ENCODE results near the gene SFRP5. TPM values are rescaled to one million over a fixed set of nuclear protein-coding genes. Genes with fewer than 3 reads are reported as not detected.

SFRP5 gene, protein sequence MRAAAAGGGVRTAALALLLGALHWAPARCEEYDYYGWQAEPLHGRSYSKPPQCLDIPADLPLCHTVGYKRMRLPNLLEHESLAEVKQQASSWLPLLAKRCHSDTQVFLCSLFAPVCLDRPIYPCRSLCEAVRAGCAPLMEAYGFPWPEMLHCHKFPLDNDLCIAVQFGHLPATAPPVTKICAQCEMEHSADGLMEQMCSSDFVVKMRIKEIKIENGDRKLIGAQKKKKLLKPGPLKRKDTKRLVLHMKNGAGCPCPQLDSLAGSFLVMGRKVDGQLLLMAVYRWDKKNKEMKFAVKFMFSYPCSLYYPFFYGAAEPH
- total RNA-seq (2021) (2.4 to 3.5 TPM (median 3.1 TPM) in 3 replicates), Bru-seq, nascent RNA (percentile 19 among the genes with signal in this experiment)
- long read RNA-seq, experiment 1, transcript SFRP5-201 (3 exons, 1,836 nt): major isoform, 14 of 14 reads
- long read RNA-seq, experiment 1, partial matches to known transcripts: 0 of 14 reads
- long read RNA-seq, experiment 1, other reads (novel, unspliced or antisense): 0 of 14 reads
- long read RNA-seq, experiment 2, partial matches to known transcripts: 1 of 3 reads
- long read RNA-seq, experiment 2, other reads (novel, unspliced or antisense): 0 of 3 reads
- long read RNA-seq, experiment 3: 0 reads

DNA sequence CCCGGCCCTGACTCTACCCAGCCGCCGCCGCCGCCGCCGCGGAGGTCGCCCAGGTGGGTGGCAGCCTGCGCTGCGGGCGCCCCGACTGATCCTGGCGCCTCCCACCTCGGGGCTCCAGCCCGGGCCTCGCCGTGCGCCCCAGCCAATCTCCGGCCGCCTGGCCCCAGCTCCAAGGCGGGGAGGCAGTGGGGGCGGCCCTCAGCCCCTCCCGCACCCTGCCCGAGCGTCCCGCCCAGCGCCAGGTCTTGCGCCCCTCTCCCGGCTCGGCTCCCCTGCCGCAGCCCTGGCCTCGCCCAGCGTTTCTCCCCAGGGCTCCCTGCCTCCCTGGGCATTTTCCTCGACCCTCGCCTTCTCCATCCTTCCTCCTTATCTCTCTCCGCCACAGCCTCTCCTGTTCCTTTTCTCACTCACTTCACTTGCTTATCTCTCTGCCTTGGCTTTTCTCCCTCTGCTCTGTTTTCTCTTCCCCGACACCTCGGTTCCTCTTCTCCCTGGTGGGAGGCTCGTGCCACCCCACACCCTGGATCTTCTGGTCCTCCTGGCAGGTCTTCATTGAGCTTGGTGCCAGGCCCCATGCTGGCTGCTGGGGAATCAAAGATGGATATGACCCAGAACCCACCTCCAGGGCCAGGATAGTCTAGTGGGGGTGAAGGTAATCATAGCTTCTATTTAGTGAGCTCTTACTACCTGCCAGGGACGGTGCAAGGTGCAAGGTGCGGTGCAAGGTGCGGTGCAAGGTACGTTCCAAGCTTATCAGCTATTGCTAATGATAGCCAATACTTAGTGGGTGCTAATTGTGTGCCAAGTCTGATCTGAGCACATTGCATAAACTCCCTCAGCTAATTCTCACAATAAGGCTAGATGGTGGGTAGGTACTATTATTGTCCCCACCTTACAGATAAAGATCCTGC is at the start of gene SFRP5:
Gene SFRP5, minus strand, starts transcription at position 87 of the 911 bp plus-strand sequence. CDS start 166 bp downstream, outside the sequence.
- POLR2A ChIA-PET: no interaction called here
- Mint-ChIP-seq H3K9me3 (no peaks in the 10 kb centered on the region), H3K4me1 (peaks cover 8% of the 10 kb centered on the region), H3K27me3 (ENCODE audit: low read depth) (peaks cover 63% of the 10 kb centered on the region), H3K36me3 (no peaks in the 10 kb centered on the region), H3K27ac (no peak within 1 kb of the TSS), H3K4me3 (peak within 1 kb of the TSS; percentile 76)
- TF ChIP-seq NFYB (CRISPR knock-in tag; conservative IDR thresholded peaks at IDR 0.05; ENCODE audit: low read depth): no peak
- TF ChIP-seq ZNF423 (CRISPR knock-in tag; IDR thresholded peaks at IDR 0.05): peak; percentile 59
- 0 out of 2 replicates have a peak, but pooled peaks have one; percentile 15 for TF ChIP-seq FOXP1 (CRISPR knock-in tag; IDR thresholded peaks at IDR 0.05; ENCODE audit: borderline replicate concordance)
- no peak for TF ChIP-seq CDX4 (CRISPR knock-in tag; IDR thresholded peaks at IDR 0.05; ENCODE audit: borderline replicate concordance)
- TF ChIP-seq NFE2L1 (CRISPR knock-in tag; IDR thresholded peaks at IDR 0.05): 0 out of 2 replicates have a peak, but pooled peaks have one; percentile 18
- peak; percentile 42 for DNase-seq (ENCODE audit: low spot score)
- CTCF ChIA-PET: interaction anchor here (0.6 to 2.8 kb wide), 9 partner anchors 9 to 256 kb away, joined by 3 to 20 read pairs (median 4); partner anchors contain the start of gene ANKRD2
- peak; percentile 58 for ATAC-seq

DNA sequence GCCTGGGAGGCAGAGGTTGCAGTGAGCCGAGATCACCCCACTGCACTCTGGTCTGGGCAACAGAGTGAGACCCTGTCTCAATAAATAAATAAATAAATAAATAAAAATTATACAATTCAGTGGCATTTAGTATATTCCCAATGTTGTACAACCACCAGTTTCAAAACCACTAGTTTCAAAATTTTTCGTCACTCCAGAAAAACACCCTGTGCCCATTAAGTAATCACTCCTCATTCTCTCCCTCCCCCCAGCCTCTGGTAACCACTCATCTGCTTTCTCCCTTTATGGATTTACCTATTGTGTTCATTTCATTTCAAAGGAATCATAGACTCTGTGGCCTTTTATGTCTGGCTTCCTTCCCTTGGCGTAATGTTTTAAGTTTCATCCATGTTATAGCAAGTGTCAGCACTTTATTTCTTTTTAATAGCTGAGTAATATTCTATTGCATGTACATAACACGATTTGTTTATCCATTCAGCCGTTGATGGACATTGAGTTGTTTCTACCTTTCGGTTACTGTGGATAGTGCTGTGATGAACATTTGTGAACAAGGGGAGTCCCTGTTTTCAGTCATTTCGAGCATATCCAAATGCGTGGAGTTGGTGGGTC is 48.4 kb upstream of the SFRP5 start:
- no peak for DNase-seq (ENCODE audit: low spot score)
- H3K4me1 Mint-ChIP-seq: peaks cover 9% of the 10 kb centered on the region
- ChIA-PET CTCF (interaction anchor here (0.7 to 1.8 kb wide), 2 partner anchors 28 to 49 kb away, joined by 3 to 7 read pairs; no protein-coding TSS in a partner anchor), POLR2A (no interaction called here)
- H3K36me3 Mint-ChIP-seq: no peaks in the 10 kb centered on the region
- H3K27ac Mint-ChIP-seq: no peak overlapping the region
- no peak overlapping the region for H3K4me3 Mint-ChIP-seq
- H3K27me3 Mint-ChIP-seq (ENCODE audit: low read depth): no peaks in the 10 kb centered on the region
- TF ChIP-seq, protein P1, sequence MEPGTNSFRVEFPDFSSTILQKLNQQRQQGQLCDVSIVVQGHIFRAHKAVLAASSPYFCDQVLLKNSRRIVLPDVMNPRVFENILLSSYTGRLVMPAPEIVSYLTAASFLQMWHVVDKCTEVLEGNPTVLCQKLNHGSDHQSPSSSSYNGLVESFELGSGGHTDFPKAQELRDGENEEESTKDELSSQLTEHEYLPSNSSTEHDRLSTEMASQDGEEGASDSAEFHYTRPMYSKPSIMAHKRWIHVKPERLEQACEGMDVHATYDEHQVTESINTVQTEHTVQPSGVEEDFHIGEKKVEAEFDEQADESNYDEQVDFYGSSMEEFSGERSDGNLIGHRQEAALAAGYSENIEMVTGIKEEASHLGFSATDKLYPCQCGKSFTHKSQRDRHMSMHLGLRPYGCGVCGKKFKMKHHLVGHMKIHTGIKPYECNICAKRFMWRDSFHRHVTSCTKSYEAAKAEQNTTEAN (CRISPR knock-in tag; IDR thresholded peaks at IDR 0.05): no peak
- TF ChIP-seq, protein P2, sequence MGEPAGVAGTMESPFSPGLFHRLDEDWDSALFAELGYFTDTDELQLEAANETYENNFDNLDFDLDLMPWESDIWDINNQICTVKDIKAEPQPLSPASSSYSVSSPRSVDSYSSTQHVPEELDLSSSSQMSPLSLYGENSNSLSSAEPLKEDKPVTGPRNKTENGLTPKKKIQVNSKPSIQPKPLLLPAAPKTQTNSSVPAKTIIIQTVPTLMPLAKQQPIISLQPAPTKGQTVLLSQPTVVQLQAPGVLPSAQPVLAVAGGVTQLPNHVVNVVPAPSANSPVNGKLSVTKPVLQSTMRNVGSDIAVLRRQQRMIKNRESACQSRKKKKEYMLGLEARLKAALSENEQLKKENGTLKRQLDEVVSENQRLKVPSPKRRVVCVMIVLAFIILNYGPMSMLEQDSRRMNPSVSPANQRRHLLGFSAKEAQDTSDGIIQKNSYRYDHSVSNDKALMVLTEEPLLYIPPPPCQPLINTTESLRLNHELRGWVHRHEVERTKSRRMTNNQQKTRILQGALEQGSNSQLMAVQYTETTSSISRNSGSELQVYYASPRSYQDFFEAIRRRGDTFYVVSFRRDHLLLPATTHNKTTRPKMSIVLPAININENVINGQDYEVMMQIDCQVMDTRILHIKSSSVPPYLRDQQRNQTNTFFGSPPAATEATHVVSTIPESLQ (CRISPR knock-in tag; IDR thresholded peaks at IDR 0.05): no peak
- TF ChIP-seq FOXP4 (CRISPR knock-in tag; IDR thresholded peaks at IDR 0.05): no peak
- H3K9me3 Mint-ChIP-seq: no peaks in the 10 kb centered on the region
- ATAC-seq: no peak

DNA sequence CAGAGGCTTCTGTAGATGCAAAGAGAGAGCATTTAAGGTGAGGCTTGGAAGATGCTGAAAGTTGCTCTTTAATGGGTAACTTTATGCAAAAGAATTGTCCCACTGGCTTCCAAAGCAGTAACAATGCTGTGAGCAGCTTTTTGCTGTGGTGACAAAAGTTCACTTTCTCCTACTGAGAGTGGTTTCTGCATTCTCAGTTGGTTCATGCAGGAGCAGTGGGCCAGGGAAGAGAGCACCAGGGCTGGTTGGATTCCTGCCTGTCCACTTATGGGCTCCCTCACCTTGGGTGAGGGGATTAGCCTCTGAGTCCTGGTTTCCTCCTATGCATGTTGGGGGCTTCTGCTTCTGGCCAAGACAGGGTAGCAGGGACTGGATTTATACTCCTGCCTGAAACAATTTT is 46.8 kb upstream of the SFRP5 start:
- Mint-ChIP-seq H3K4me1 (peaks cover 9% of the 10 kb centered on the region), H3K27me3 (ENCODE audit: low read depth) (no peaks in the 10 kb centered on the region), H3K9me3 (no peaks in the 10 kb centered on the region), H3K4me3 (no peak overlapping the region), H3K36me3 (no peaks in the 10 kb centered on the region), H3K27ac (no peak overlapping the region)
- POLR2A ChIA-PET: no interaction called here
- CTCF ChIA-PET: interaction anchor here (0.8 to 1.2 kb wide), 2 partner anchors 9 to 22 kb away, joined by 3 to 4 read pairs; no protein-coding TSS in a partner anchor
- ATAC-seq (no peak), DNase-seq (ENCODE audit: low spot score) (no peak)
- TF ChIP-seq NFYB (CRISPR knock-in tag; conservative IDR thresholded peaks at IDR 0.05; ENCODE audit: low read depth) (no peak), FOXK1 (CRISPR knock-in tag; IDR thresholded peaks at IDR 0.05) (no peak), ZNF121 (CRISPR knock-in tag; IDR thresholded peaks at IDR 0.05) (no peak), HMGXB4 (CRISPR knock-in tag; IDR thresholded peaks at IDR 0.05) (no peak)
